ENCODE results near the gene NEFH. TPM values are rescaled to one million over a fixed set of nuclear protein-coding genes. Genes with fewer than 3 reads are reported as not detected.

The NEFH gene
- total RNA-seq, 1 donor from 2014 or later = 2.9 TPM

DNA sequence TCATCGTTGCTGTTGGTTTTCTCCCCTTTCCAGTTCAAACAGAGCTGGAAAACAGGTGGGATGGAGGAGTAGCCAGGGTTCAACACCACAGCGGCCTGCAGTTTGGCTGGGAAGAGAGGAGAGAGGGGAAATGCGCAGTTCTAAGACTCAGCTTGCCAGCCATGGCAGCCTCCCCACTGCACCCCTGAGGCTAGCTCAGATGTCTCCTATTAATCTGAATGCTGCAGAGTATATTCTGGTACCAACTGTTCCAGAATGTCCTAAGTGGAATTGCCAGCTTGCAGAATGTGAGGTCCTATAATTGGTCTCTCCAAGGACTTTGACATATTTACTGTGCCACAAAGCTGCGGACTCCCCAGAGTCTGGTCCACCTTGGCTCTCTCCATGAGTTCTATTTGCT, 32.0 kb downstream of the NEFH start:
- no peaks in the 10 kb centered on the region for H3K4me1 Mint-ChIP-seq (ENCODE audit: unreplicated experiment)
- no peaks in the 10 kb centered on the region for H3K27me3 Mint-ChIP-seq
- DNase-seq (ENCODE audit: extremely low spot score, unreplicated experiment) = no peak
- TF ChIP-seq, protein P1, sequence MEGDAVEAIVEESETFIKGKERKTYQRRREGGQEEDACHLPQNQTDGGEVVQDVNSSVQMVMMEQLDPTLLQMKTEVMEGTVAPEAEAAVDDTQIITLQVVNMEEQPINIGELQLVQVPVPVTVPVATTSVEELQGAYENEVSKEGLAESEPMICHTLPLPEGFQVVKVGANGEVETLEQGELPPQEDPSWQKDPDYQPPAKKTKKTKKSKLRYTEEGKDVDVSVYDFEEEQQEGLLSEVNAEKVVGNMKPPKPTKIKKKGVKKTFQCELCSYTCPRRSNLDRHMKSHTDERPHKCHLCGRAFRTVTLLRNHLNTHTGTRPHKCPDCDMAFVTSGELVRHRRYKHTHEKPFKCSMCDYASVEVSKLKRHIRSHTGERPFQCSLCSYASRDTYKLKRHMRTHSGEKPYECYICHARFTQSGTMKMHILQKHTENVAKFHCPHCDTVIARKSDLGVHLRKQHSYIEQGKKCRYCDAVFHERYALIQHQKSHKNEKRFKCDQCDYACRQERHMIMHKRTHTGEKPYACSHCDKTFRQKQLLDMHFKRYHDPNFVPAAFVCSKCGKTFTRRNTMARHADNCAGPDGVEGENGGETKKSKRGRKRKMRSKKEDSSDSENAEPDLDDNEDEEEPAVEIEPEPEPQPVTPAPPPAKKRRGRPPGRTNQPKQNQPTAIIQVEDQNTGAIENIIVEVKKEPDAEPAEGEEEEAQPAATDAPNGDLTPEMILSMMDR (conservative IDR thresholded peaks at IDR 0.05) = no peak
- H3K27ac Mint-ChIP-seq = no peak overlapping the region
- H3K4me3 Mint-ChIP-seq = no peak overlapping the region
- peaks cover 12% of the 10 kb centered on the region for H3K36me3 Mint-ChIP-seq
- H3K9me3 Mint-ChIP-seq = no peaks in the 10 kb centered on the region

DNA sequence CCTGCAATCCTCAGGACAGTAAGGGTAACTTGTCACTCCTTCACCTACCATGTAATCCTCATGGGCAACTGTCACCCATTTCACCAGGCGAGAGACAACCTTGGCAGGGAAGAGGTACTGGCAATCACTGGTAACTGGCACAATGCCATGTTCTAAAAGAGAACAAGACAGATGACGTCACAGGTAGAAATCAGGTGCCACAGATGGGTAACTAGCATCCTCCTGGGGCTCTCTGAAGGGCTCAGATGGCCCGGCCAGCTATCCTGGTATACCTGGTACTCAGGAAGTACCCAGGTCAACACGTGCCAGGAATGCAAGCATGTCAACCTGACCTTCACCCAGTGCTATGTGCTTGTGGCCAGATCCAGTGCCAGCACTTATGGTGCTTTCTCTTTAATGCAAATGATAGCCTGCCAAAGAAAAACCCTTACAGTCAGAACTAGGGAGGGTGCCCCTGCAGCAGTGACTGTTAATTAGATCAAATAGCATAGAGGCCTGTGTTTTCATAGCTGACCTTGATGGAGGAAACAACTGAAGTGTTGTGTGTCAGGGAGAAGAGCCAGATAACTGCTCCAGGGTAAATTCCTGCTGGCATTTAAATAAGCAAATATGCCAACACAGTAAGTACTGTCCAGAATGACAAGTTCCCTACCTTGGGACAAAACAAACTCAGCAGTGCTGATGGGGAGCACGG, 37.3 kb downstream of the NEFH start:
- no peak for DNase-seq (ENCODE audit: extremely low spot score, unreplicated experiment)
- Mint-ChIP-seq H3K27ac (no peak overlapping the region), H3K36me3 (peaks cover 6% of the 10 kb centered on the region), H3K4me1 (ENCODE audit: unreplicated experiment) (no peaks in the 10 kb centered on the region), H3K9me3 (no peaks in the 10 kb centered on the region), H3K4me3 (no peak overlapping the region), H3K27me3 (no peaks in the 10 kb centered on the region)
- TF ChIP-seq, protein P1 (conservative IDR thresholded peaks at IDR 0.05) = no peak

DNA sequence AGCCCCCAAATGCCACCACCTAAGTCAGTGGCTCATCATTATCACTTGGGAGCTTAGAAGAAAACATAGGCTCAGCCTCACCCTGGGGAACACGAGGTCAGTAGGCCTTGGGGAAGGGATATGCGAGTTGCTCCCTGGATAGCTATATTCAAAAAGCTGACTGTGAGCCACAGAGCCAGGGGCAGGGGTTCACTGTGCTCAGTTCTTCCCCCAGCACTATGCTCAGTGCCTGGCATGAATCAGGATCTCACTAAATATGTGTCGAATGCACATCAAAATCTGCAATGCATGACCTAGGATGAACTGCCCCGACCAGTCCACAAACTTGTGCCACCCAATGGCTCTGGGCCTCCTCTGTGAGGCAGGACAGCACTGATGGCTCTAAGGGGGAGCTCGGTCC, 38.4 kb downstream of the NEFH start:
- no peaks in the 10 kb centered on the region for H3K4me1 Mint-ChIP-seq (ENCODE audit: unreplicated experiment)
- DNase-seq (ENCODE audit: extremely low spot score, unreplicated experiment) = no peak
- no peak overlapping the region for H3K27ac Mint-ChIP-seq
- no peaks in the 10 kb centered on the region for H3K9me3 Mint-ChIP-seq
- peaks cover 10% of the 10 kb centered on the region for H3K36me3 Mint-ChIP-seq
- H3K27me3 Mint-ChIP-seq = no peaks in the 10 kb centered on the region
- TF ChIP-seq, protein P1 (conservative IDR thresholded peaks at IDR 0.05) = no peak
- H3K4me3 Mint-ChIP-seq = no peak overlapping the region

DNA sequence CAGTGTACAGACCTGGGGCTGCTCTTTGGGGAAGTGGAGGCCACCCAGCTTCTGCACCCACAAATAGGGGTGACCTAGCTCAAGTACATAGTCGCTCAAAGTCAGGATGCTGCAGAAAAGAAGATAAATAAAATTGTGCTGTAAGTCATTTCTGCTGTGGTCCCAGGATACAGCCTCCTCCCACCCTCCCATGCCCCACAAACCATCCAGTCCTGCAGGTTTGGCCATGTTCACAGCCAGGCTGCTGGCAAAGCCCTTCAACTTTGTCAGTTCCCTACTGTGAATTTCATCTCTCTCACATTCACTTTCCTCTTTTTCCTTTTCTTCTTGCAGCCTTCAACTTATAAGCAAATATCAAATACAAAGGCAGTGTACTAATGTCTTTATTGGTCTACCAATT, 40.0 kb downstream of the NEFH start:
- no peak overlapping the region for H3K4me3 Mint-ChIP-seq
- peaks cover 14% of the 10 kb centered on the region for H3K36me3 Mint-ChIP-seq
- no peaks in the 10 kb centered on the region for H3K27me3 Mint-ChIP-seq
- no peaks in the 10 kb centered on the region for H3K4me1 Mint-ChIP-seq (ENCODE audit: unreplicated experiment)
- H3K9me3 Mint-ChIP-seq = no peaks in the 10 kb centered on the region
- TF ChIP-seq, protein P1 (conservative IDR thresholded peaks at IDR 0.05) = no peak
- no peak for DNase-seq (ENCODE audit: extremely low spot score, unreplicated experiment)
- H3K27ac Mint-ChIP-seq = no peak overlapping the region

DNA sequence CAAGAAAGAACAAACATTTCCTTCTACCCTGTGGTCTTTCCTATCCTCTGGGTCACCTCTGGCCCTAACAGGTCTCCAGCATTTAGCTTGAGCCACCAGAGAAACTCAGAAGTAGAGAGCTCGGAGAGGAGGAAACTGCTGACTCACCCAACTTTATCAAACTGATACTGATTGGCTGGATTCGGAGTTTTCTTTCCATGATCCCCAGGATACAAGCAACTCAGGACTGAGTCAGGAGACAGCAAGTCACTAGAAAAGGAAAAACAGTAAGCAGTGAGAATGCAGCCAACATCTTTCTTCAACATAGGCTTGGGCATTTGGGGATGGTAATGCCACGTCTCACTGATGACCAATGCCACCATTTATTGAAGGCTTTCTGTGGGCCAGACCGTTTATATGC, 40.8 kb downstream of the NEFH start:
- no peaks in the 10 kb centered on the region for H3K4me1 Mint-ChIP-seq (ENCODE audit: unreplicated experiment)
- H3K4me3 Mint-ChIP-seq = no peak overlapping the region
- no peaks in the 10 kb centered on the region for H3K27me3 Mint-ChIP-seq
- H3K36me3 Mint-ChIP-seq = peaks cover 14% of the 10 kb centered on the region
- TF ChIP-seq, protein P1 (conservative IDR thresholded peaks at IDR 0.05) = no peak
- H3K27ac Mint-ChIP-seq = no peak overlapping the region
- no peak for DNase-seq (ENCODE audit: extremely low spot score, unreplicated experiment)
- H3K9me3 Mint-ChIP-seq = no peaks in the 10 kb centered on the region

Measured in type B pancreatic cell (in vitro differentiated cells).